ENCODE measurements around the gene BMPER.

The BMPER gene

GRCh38 chr7:33970536-33970935, 65.2 kb downstream of the BMPER start:
- peak; percentile 27 for DNase-seq (ENCODE audit: low spot score)

- DNase-seq (ENCODE audit: low spot score) = no peak
Observed at GRCh38 chr7:33971106-33971505, 65.8 kb downstream of the BMPER start.

GRCh38 chr7:33973231-33974015, 68.1 kb downstream of the BMPER start:
- DNase-seq (ENCODE audit: low spot score) = no peak

- no peak for DNase-seq (ENCODE audit: low spot score)
Observed at GRCh38 chr7:33979300-33979806, 74.0 kb downstream of the BMPER start.

GRCh38 chr7:33979807-33980355, 74.5 kb downstream of the BMPER start:
- peak; percentile 83 for DNase-seq (ENCODE audit: low spot score)

- peak; percentile 27 for DNase-seq (ENCODE audit: low spot score)
Observed at GRCh38 chr7:33981226-33981625, 75.9 kb downstream of the BMPER start.

GRCh38 chr7:33981671-33982424, 76.5 kb downstream of the BMPER start:
- DNase-seq (ENCODE audit: low spot score) = peak; percentile 23

- peak; percentile 27 for DNase-seq (ENCODE audit: low spot score)
Observed at GRCh38 chr7:33982425-33982786, 77.1 kb downstream of the BMPER start.

- DNase-seq (ENCODE audit: low spot score) = no peak
Observed at GRCh38 chr7:33986451-33986850, 81.1 kb downstream of the BMPER start.

- peak; percentile 83 for DNase-seq (ENCODE audit: low spot score)
Observed at GRCh38 chr7:33986951-33987947, 81.9 kb downstream of the BMPER start.

- no peak for DNase-seq (ENCODE audit: low spot score)
Observed at GRCh38 chr7:33996899-33997298, 91.6 kb downstream of the BMPER start.

GRCh38 chr7:33998476-33998875, 93.1 kb downstream of the BMPER start:
- no peak for DNase-seq (ENCODE audit: low spot score)

GRCh38 chr7:34011017-34011695, 105.8 kb downstream of the BMPER start:
- DNase-seq (ENCODE audit: low spot score) = peak; percentile 19

- peak; percentile 28 for DNase-seq (ENCODE audit: low spot score)
Observed at GRCh38 chr7:34011696-34012095, 106.4 kb downstream of the BMPER start.

- peak; percentile 14 for DNase-seq (ENCODE audit: low spot score)
Observed at GRCh38 chr7:34013421-34013820, 108.1 kb downstream of the BMPER start.

- no peak for DNase-seq (ENCODE audit: low spot score)
Observed at GRCh38 chr7:34015651-34016050, 110.3 kb downstream of the BMPER start.

- DNase-seq (ENCODE audit: low spot score) = no peak
Observed at GRCh38 chr7:34016876-34017275, 111.5 kb downstream of the BMPER start.

- no peak for DNase-seq (ENCODE audit: low spot score)
Observed at GRCh38 chr7:34019301-34019790, 114.0 kb downstream of the BMPER start.

GRCh38 chr7:34022626-34023025, 117.3 kb downstream of the BMPER start:
- DNase-seq (ENCODE audit: low spot score) = no peak

GRCh38 chr7:34025600-34025999, 120.3 kb downstream of the BMPER start:
- no peak for DNase-seq (ENCODE audit: low spot score)

Data from GM03348 (cell line).